Measurements from ENCODE around the gene PDX1. TPM values are rescaled to one million over a fixed set of nuclear protein-coding genes. Genes with fewer than 3 reads are reported as not detected.

The PDX1 gene
- total RNA-seq, 3 donors from 2014 or later, result not detected

DNA sequence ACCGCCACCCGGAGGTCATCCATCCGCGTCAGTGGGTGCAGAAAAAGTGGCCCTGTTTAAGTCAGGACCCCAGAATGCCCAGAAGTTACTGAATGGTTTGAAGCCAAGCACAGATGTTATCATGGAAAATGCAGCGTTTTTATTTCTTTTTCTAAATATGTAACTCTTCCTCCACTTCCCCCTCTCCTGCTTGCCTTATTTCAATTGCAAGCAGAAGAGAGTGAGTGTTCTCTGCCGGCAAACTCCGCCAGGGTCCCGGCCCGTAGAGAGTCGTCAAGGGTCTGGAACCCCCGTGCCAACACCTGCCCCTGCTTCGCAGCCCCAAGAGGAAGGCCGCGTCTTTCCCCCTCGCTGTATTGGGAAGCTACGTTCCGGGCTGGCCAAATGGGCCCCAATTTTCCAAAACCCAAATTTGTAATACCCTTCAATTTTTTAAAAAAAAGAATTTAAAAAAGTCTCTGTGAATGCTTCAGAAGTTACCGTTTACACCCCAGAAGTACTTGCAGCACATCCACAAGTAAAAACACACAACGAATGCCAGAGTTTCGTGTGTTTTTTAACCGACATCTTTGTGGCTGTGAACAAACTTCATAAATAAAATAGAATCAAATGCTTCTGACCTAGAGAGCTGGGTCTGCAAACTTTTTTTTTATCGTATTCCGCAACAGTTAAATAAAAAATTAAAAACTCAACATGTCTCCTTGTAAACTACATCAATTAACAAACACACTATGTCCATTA lies 712 bp upstream of the PDX1 start:
- ATAC-seq, result no peak
- H3K36me3 Mint-ChIP-seq (ENCODE audit: insufficient read depth), result no peaks in the 10 kb centered on the region
- H3K4me1 Mint-ChIP-seq (ENCODE audit: low read depth), result peaks cover 27% of the 10 kb centered on the region
- no peak overlapping the region for H3K4me3 Mint-ChIP-seq
- H3K9me3 Mint-ChIP-seq, result no peaks in the 10 kb centered on the region
- no peak for DNase-seq
- peaks cover 84% of the 10 kb centered on the region for H3K27me3 Mint-ChIP-seq (ENCODE audit: low read depth)

DNA sequence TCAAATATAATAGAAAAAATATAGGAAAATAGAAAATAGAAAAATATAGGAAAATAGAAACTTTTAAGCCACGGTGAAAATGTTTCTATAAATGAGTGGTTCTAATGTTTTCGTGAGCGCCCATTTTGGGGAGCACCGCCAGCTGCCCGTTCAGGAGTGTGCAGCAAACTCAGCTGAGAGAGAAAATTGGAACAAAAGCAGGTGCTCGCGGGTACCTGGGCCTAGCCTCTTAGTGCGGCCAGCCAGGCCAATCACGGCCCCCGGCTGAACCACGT lies 204 bp upstream of the PDX1 start:
- no peaks in the 10 kb centered on the region for H3K36me3 Mint-ChIP-seq (ENCODE audit: insufficient read depth)
- H3K4me3 Mint-ChIP-seq, result no peak overlapping the region
- DNase-seq (no peak), ATAC-seq (no peak)
- peaks cover 81% of the 10 kb centered on the region for H3K27me3 Mint-ChIP-seq (ENCODE audit: low read depth)
- H3K9me3 Mint-ChIP-seq, result no peaks in the 10 kb centered on the region
- H3K4me1 Mint-ChIP-seq (ENCODE audit: low read depth), result peaks cover 27% of the 10 kb centered on the region

DNA sequence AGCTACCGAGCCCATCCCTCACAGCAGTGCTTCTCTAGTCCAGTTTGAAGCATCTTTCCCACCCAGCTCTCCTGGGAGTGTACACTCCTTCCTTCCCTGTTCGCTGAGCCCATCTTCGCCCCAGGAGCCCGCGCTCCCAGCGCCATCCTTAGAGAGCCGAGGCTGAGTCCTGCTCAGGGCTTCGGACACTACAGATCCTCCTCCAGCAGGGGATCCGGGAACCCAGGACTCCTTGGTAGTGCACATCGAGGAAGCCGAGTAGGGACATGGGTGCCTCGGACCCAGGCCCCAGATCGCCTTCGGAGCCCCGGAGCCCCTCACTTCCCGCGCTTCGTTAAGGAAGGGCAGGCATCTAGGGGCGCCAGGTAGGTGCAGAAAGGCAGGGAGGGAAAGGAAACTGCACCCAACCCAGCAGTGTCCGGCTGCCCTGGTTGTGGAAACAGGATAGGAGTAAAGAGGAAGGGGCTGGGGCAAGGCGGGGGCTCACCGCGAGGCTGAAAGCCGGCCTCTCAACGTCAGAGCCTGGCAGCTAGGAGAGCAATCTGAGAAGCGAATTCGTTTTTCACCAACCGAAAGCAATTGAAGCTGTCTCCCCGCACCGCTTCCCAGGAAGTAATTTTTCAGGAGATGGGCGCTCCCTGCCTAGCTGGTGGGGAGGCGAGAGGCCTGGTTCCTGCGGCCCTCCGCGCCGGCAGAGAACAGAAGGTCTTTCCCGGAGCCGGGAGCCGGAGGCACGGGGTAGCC lies 1.0 kb downstream of the PDX1 start:
- DNase-seq, result no peak
- Mint-ChIP-seq H3K4me1 (ENCODE audit: low read depth) (peaks cover 30% of the 10 kb centered on the region), H3K27me3 (ENCODE audit: low read depth) (peaks cover 80% of the 10 kb centered on the region)

DNA sequence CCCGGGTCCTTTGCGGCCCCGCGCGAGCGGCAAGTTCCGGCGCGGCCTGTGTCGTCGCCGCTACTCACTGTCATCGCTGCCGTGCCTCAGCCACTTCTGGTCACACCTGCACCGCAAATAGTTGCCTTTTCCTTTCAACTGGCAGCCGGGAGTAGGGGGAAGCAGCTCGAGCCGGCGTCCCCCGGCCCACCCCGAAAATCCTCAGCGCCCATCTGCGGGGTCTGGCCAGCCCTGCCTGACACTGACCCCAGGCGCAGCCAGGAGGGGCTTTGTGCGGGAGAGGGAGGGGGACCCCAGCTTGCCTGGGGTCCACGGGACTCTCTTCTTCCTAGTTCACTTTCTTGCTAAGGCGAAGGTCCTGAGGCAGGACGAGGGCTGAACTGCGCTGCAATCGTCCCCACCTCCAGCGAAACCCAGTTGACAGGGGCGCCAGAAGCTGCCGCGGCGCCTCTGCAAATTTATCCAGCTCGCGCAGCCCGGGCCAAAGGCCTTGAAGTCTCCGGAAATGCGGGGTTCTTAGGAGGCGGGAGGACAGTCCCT lies 1.7 kb downstream of the PDX1 start:
- H3K27me3 Mint-ChIP-seq (ENCODE audit: low read depth), result peaks cover 81% of the 10 kb centered on the region
- H3K36me3 Mint-ChIP-seq (ENCODE audit: insufficient read depth), result no peaks in the 10 kb centered on the region
- peak; percentile 42 to 46 for ATAC-seq
- H3K4me1 Mint-ChIP-seq (ENCODE audit: low read depth), result peaks cover 31% of the 10 kb centered on the region
- H3K4me3 Mint-ChIP-seq, result peak overlapping the region; percentile 37
- H3K9me3 Mint-ChIP-seq, result no peaks in the 10 kb centered on the region
- no peak for DNase-seq

More for the DNA sequence above, 1.0 kb downstream of the PDX1 start:
- Mint-ChIP-seq H3K4me3 (peak overlapping the region; percentile 37), H3K36me3 (ENCODE audit: insufficient read depth) (no peaks in the 10 kb centered on the region), H3K9me3 (no peaks in the 10 kb centered on the region)
- ATAC-seq, result peak in 1 of 2 donors; percentile 9

DNA sequence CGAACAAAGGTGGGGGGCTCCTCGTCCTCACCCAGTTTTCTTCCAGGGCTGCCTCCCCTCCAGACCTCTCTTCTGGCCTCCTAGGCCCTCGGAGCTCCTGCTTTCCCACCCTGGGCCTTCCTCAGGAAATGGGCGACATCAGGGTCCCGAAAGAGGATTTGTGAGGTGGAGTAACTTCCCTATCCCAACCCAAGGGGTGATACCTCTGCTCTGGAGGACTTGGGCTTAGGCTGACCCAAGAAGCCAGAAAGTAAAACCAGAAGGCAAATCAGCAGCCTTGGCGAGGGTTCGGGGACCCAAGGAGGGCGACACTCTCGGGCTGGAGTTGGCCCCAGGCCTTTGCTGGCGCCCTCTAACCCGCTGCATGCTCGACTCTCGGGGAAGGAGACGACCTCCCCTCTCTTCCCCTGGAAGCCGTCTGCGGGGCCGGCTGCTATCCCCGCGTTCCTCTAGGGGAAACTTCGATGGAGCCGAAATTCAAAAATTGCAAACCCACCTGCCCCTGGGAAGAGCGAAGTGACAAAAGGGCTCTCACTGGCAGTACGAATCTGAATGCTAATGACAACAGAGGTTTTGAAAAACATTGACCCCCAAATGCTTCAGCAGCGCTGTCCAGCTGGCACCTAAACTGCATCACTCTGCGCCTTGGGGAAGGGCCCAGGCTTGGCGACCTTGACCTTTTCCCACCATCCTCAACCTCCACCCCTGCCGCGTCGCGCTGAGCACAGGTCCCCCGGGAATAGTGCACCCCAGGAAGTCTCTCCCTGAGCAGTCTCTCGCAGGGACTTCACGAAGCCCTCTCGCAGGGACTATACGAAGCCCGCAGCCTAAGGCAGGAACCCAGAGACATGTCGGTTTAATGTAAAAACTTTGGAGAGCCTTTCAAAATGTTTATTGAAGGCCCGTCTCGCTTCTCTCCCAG lies 2.4 kb downstream of the PDX1 start:
- no peaks in the 10 kb centered on the region for H3K36me3 Mint-ChIP-seq (ENCODE audit: insufficient read depth)
- peaks cover 33% of the 10 kb centered on the region for H3K4me1 Mint-ChIP-seq (ENCODE audit: low read depth)
- ATAC-seq (no peak), DNase-seq (no peak)
- H3K4me3 Mint-ChIP-seq, result no peak overlapping the region
- H3K9me3 Mint-ChIP-seq, result no peaks in the 10 kb centered on the region
- H3K27me3 Mint-ChIP-seq (ENCODE audit: low read depth), result peaks cover 81% of the 10 kb centered on the region

- DNase-seq (no peak), ATAC-seq (no peak)
- Mint-ChIP-seq H3K27me3 (ENCODE audit: low read depth) (peaks cover 81% of the 10 kb centered on the region), H3K4me3 (no peak overlapping the region), H3K36me3 (ENCODE audit: insufficient read depth) (no peaks in the 10 kb centered on the region), H3K4me1 (ENCODE audit: low read depth) (peaks cover 33% of the 10 kb centered on the region), H3K9me3 (no peaks in the 10 kb centered on the region)
These were observed 3.2 kb downstream of the PDX1 start for GRCh38 chr13:27922883-27923612.

DNA sequence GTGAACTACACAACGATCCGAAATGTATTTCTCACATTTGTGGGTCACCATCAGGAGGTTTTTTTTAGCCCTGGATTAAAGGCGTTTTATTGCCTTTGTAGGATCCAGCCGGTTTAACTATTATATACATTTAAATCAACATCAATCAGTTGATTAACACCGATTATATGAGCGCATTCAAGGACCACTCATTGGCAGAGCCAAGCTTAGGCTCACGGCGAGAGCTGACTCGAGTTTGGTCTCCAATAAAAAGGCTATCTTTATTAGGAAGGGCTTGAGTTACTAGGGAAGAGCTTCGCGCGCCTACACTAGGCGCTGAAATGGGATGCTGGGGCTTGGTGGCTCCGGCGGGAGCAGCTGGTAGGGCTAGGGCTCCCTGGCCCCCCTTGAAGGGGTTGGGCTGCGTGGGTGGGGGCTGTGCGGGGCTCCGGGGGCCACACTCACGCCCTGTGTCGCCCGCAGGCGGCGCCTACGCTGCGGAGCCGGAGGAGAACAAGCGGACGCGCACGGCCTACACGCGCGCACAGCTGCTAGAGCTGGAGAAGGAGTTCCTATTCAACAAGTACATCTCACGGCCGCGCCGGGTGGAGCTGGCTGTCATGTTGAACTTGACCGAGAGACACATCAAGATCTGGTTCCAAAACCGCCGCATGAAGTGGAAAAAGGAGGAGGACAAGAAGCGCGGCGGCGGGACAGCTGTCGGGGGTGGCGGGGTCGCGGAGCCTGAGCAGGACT lies 4.2 kb downstream of the PDX1 start:
- peaks cover 81% of the 10 kb centered on the region for H3K27me3 Mint-ChIP-seq (ENCODE audit: low read depth)
- H3K4me1 Mint-ChIP-seq (ENCODE audit: low read depth), result peaks cover 25% of the 10 kb centered on the region
- H3K4me3 Mint-ChIP-seq, result no peak overlapping the region
- ATAC-seq (no peak), DNase-seq (no peak)
- no peaks in the 10 kb centered on the region for H3K36me3 Mint-ChIP-seq (ENCODE audit: insufficient read depth)
- no peaks in the 10 kb centered on the region for H3K9me3 Mint-ChIP-seq

GRCh38 chr13:27924529-27925141 lies 4.8 kb downstream of the PDX1 start:
- no peak for ATAC-seq
- Mint-ChIP-seq H3K36me3 (ENCODE audit: insufficient read depth) (no peaks in the 10 kb centered on the region), H3K9me3 (no peaks in the 10 kb centered on the region), H3K27me3 (ENCODE audit: low read depth) (peaks cover 83% of the 10 kb centered on the region), H3K4me3 (no peak overlapping the region), H3K4me1 (ENCODE audit: low read depth) (peaks cover 24% of the 10 kb centered on the region)
- no peak for DNase-seq

DNA sequence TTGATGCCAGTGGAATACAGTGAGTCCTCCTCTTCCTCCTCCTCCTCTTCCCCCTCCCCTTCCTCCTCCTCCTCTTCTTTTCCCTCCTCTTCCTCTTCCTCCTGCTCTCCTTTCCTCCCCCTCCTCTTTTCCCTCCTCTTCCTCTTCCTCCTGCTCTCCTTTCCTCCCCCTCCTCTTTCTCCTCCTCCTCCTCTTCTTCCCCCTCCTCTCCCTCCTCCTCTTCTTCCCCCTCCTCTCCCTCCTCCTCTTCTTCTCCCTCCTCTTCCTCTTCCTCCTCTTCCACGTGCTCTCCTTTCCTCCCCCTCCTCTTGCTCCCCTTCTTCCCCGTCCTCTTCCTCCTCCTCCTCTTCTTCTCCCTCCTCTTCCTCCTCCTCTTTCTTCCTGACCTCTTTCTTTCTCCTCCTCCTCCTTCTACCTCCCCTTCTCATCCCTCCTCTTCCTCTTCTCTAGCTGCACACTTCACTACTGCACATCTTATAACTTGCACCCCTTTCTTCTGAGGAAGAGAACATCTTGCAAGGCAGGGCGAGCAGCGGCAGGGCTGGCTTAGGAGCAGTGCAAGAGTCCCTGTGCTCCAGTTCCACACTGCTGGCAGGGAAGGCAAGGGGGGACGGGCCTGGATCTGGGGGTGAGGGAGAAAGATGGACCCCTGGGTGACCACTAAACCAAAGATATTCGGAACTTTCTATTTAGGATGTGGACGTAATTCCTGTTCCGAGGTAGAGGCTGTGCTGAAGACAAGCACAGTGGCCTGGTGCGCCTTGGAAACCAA lies 5.6 kb downstream of the PDX1 start:
- DNase-seq (no peak), ATAC-seq (no peak)
- H3K4me1 Mint-ChIP-seq (ENCODE audit: low read depth), result peaks cover 23% of the 10 kb centered on the region
- no peaks in the 10 kb centered on the region for H3K9me3 Mint-ChIP-seq
- peaks cover 88% of the 10 kb centered on the region for H3K27me3 Mint-ChIP-seq (ENCODE audit: low read depth)
- no peak overlapping the region for H3K4me3 Mint-ChIP-seq
- no peaks in the 10 kb centered on the region for H3K36me3 Mint-ChIP-seq (ENCODE audit: insufficient read depth)

DNA sequence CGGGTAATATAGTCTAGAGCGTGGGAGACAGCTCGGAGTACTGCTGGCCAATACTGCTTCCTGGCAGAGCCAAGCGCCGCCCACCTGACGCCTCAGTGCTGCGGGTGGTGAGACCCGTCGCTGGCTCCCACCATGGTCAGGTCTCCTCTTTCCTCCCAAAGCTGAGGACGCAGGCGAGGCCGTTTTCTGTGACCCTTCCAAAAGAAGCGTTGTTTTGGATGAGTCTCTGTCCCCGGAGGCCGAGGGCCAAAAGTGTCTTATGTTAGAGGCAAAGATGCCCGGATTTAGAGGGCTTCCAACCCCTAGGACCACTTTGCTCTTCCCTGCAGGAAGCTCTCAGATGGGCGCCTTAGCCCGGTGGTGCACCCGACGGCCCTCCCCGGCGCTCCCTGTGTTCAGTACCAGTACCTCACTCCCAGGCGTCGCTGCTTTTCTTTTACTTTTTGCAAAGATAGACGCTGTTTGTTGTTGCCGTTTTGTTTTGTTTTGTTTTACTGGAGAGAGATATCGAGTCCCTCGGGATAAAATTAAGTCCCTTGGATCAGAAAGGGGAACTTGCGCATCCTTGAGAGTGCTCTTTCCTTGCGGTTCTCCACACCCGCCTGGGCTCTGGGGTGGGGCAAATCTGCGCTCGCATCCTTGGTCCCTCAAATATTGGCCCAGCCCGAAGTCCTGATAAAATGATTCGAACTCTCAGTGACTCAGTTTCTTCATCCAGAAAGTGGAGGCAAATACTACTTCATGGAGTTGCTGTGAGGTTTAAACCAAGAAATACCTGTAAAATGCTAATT lies 7.0 kb downstream of the PDX1 start:
- Mint-ChIP-seq H3K36me3 (ENCODE audit: insufficient read depth) (no peaks in the 10 kb centered on the region), H3K9me3 (no peaks in the 10 kb centered on the region), H3K27me3 (ENCODE audit: low read depth) (peaks cover 89% of the 10 kb centered on the region), H3K4me1 (ENCODE audit: low read depth) (peaks cover 16% of the 10 kb centered on the region), H3K4me3 (no peak overlapping the region)
- ATAC-seq, result peak in 1 of 2 donors; percentile 32
- no peak for DNase-seq

GRCh38 chr13:27927444-27928352 lies 7.9 kb downstream of the PDX1 start:
- Mint-ChIP-seq H3K27me3 (ENCODE audit: low read depth) (peaks cover 88% of the 10 kb centered on the region), H3K4me3 (no peak overlapping the region), H3K9me3 (no peaks in the 10 kb centered on the region), H3K36me3 (ENCODE audit: insufficient read depth) (no peaks in the 10 kb centered on the region), H3K4me1 (ENCODE audit: low read depth) (peaks cover 16% of the 10 kb centered on the region)
- ATAC-seq, result no peak
- DNase-seq, result no peak
